Measurements from ENCODE around the gene IFNG. TPM values are rescaled to one million over a fixed set of nuclear protein-coding genes. Genes with fewer than 3 reads are reported as not detected.

IFNG gene
- total RNA-seq, 1 donor from 2014 or later, result not detected

DNA sequence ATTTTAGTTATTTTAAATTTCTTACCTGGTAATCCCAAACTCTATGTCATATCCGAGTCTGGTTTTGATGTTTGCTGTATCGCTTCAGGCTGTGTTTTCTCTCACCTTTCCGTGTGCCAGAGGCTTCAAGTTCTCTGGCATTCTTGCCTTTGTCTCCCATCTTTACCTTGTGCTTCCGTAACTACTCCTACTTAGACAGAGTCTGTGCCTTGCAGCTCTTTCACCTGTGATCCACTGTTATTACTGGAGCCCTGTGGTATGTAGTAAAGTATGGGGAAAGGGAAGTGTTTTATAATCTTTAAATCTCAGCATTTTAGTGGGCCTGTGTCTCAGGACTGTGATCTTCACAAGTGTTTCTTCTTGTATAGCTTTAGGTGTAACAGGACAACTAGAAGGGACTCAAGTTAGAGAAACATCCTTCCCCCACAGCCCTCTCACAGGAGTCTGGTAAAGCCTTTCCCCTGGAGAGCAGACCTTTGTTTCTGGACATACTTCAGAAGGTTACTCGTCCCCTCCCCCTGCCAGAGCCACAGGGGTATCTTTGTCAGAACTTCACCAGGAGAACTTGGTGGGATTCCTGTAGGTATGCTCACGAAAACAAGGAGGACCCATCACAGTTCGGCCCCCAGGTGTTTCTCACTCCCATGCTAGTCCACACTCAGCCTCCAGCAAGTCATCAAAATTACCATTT, 11.1 kb downstream of the IFNG start:
- Histone ChIP-seq H3K27me3 (no peaks in the 10 kb centered on the region), H3K4me1 (no peaks in the 10 kb centered on the region), H3K4me3 (no peak overlapping the region), H3K9me3 (no peaks in the 10 kb centered on the region), H3K27ac (no peak overlapping the region), H3K36me3 (no peaks in the 10 kb centered on the region)
- no peak for TF ChIP-seq CTCF (IDR thresholded peaks at IDR 0.05)
- intact Hi-C loops (cut with DNase I), result no loop called here
- DNase-seq (ENCODE audit: low spot score in 2 of 2), result no peak

DNA sequence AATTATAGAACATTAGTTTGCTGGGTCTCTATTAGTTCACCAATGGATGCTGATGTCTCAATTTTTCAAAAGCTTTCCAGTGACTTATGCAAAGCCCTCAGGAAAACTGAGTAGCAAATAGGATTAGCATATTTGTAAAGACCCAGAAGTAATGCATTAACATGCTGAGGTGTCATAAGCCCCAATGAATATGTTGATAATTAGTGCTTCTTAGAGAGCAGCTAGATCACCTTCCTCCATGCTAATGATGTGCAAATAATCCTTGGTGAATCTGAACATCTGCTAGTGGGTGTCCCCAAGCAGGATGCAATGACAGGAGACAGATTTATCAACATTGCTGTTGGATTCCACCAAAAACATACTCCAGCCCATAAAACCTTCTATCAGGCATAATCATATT, 19.0 kb downstream of the IFNG start:
- no peak for DNase-seq (ENCODE audit: low spot score in 2 of 2)
- intact Hi-C loops (cut with DNase I), result no loop called here
- Histone ChIP-seq H3K36me3 (no peaks in the 10 kb centered on the region), H3K4me3 (no peak overlapping the region), H3K27me3 (no peaks in the 10 kb centered on the region), H3K27ac (no peak overlapping the region), H3K9me3 (no peaks in the 10 kb centered on the region), H3K4me1 (no peaks in the 10 kb centered on the region)
- no peak for TF ChIP-seq CTCF (IDR thresholded peaks at IDR 0.05)

DNA sequence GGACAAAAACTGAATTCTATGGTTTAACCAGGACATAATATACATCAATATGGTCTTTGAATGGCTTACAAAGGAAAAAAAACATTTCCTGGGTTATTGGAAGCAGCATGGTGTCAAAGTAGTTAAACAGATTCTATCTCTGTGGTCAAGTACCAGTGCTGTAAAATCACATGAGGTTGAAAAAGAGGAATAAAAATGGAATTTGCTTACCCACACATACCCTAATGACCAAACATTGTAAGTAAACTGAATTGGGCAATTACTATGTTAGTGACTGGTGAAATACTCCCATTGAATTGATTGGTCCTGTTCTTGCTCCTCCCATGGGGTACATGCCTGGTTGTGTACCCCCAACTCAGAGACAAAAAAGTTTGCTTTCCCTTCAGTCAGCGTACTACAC, 19.6 kb downstream of the IFNG start:
- H3K27ac ChIP-seq, result no peak overlapping the region
- no peaks in the 10 kb centered on the region for H3K4me1 ChIP-seq
- H3K9me3 ChIP-seq, result no peaks in the 10 kb centered on the region
- intact Hi-C loops (cut with DNase I), result no loop called here
- H3K4me3 ChIP-seq, result no peak overlapping the region
- DNase-seq (ENCODE audit: low spot score in 2 of 2), result no peak
- no peak for TF ChIP-seq CTCF (IDR thresholded peaks at IDR 0.05)
- no peaks in the 10 kb centered on the region for H3K36me3 ChIP-seq
- no peaks in the 10 kb centered on the region for H3K27me3 ChIP-seq

- intact Hi-C loops (cut with DNase I), result no loop called here
- TF ChIP-seq CTCF (IDR thresholded peaks at IDR 0.05), result no peak
- H3K36me3 ChIP-seq, result no peaks in the 10 kb centered on the region
- no peaks in the 10 kb centered on the region for H3K9me3 ChIP-seq
- no peaks in the 10 kb centered on the region for H3K4me1 ChIP-seq
- H3K4me3 ChIP-seq, result no peak overlapping the region
- H3K27me3 ChIP-seq, result no peaks in the 10 kb centered on the region
- no peak overlapping the region for H3K27ac ChIP-seq
- no peak for DNase-seq (ENCODE audit: low spot score in 2 of 2)
These were observed 20.5 kb downstream of the IFNG start for GRCh38 chr12:68139001-68139400.

DNA sequence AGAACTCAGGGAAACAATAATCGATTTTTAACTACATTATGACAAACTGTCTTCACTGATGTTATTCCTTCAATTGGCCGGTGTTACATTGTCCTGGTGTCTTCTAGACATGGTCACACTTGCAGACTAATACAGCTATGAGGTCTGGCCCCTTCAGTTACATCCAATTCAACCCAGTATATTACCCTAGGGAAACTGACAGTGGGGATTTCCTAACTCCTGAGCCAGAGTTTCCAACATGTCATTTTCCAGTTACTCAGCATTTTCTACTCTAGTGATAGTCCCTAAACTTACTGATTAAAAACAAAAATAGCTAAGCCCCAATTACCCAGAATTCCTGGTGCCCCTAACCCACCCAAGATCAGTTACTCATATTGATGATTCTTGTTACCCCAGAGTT, 21.1 kb downstream of the IFNG start:
- Histone ChIP-seq H3K4me3 (no peak overlapping the region), H3K27ac (no peak overlapping the region), H3K9me3 (no peaks in the 10 kb centered on the region), H3K27me3 (no peaks in the 10 kb centered on the region), H3K4me1 (no peaks in the 10 kb centered on the region), H3K36me3 (no peaks in the 10 kb centered on the region)
- no peak for TF ChIP-seq CTCF (IDR thresholded peaks at IDR 0.05)
- DNase-seq (ENCODE audit: low spot score in 2 of 2), result no peak
- intact Hi-C loops (cut with DNase I), result no loop called here

DNA sequence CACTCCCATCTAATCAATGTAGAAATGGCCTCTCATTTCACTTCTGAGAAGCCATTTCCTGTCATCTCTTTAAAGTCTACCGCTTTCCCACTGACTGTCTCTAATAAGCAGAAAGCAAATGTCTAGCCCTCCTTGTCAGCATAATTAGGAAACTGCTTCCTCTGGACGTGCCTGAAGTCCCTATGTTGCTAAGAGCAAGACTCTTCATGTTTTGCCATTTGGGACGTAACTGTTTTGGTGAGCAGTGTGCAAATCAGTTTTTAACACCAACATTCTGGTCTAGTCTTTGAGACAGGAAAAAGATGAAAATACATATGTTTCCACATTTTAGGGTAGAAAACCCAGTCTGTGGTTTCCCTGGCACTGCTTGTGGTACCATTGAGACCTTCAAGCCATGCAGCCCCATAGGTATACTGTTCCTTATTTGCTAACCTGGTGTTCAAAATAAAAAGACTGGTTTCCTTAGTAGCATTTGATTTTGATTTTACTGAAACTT, 22.2 kb downstream of the IFNG start:
- Histone ChIP-seq H3K27me3 (no peaks in the 10 kb centered on the region), H3K9me3 (no peaks in the 10 kb centered on the region), H3K4me1 (no peaks in the 10 kb centered on the region), H3K27ac (no peak overlapping the region), H3K4me3 (no peak overlapping the region), H3K36me3 (no peaks in the 10 kb centered on the region)
- no peak for TF ChIP-seq CTCF (IDR thresholded peaks at IDR 0.05)
- DNase-seq (ENCODE audit: low spot score in 2 of 2), result no peak
- intact Hi-C loops (cut with DNase I), result no loop called here
